Activated T-helper 1 cell treated with anti-CD3 and anti-CD28 coated beads, Interleukin-12 subunit alpha, Interleukin-12 subunit beta, Interleukin-2, Interleukin-4 antibody, amounts not matched to agents 30 ng/mL and 10 ng/mL and 1 ng/mL, durations not matched to agents 14 hours and 24 hours and 36 hours (primary cell): ENCODE measurements around the gene HDAC11. TPM values are rescaled to one million over a fixed set of nuclear protein-coding genes. Genes with fewer than 3 reads are reported as not detected.

Experiments used
- DNase-seq: peaks from one replicate; pipeline ENCODE4 v3.0.0; 2021; ENCODE audit warnings: low spot score
- H3K27ac Mint-ChIP-seq: one replicate; pipeline ENCODE4 v1.8.0; 2021; ENCODE audit warnings: mild to moderate bottlenecking, mixed read lengths
- H3K27me3 Mint-ChIP-seq: one replicate; pipeline ENCODE4 v1.8.0; 2022; ENCODE audit warnings: mild to moderate bottlenecking, moderate library complexity, mixed read lengths; ENCODE audit not compliant: insufficient read depth
- H3K36me3 Mint-ChIP-seq: one replicate; pipeline ENCODE4 v1.8.0; 2021; ENCODE audit warnings: low read depth, mixed read lengths
- H3K4me1 Mint-ChIP-seq: one replicate; pipeline ENCODE4 v1.8.0; 2021; ENCODE audit warnings: low read depth, mixed read lengths
- H3K4me3 Mint-ChIP-seq: one replicate; pipeline ENCODE4 v1.8.0; 2021; ENCODE audit warnings: mild to moderate bottlenecking, moderate library complexity, mixed read lengths
- H3K9me3 Mint-ChIP-seq: one replicate; pipeline ENCODE4 v1.8.0; 2021; ENCODE audit warnings: mixed read lengths
- intact Hi-C: fragments of 100-400 bp; cut with micrococcal nuclease; formaldehyde crosslinking; loops from one replicate; pipeline ENCODE4 v1.15.1; 2024
- total RNA-seq: library from RNA; stranded (reverse); gene quantifications from 2 replicates; pipeline ENCODE4 v1.2.3, GENCODE V29; 2022

The HDAC11 gene
- total RNA-seq, 1 donor from 2014 or later, result 1.4 TPM

- Mint-ChIP-seq H3K27me3 (peaks cover 18% of the 10 kb centered on the region), H3K9me3 (no peaks in the 10 kb centered on the region), H3K36me3 (no peaks in the 10 kb centered on the region), H3K4me3 (no peak overlapping the region), H3K4me1 (peaks cover 5% of the 10 kb centered on the region), H3K27ac (no peak overlapping the region)
- intact Hi-C loops, result no loop called here
- no peak for DNase-seq
Observed at GRCh38 chr3:13533885-13534301, 53.8 kb downstream of the HDAC11 start.

- H3K27me3 Mint-ChIP-seq, result peaks cover 18% of the 10 kb centered on the region
- no peak for DNase-seq
- no peaks in the 10 kb centered on the region for H3K9me3 Mint-ChIP-seq
- H3K4me1 Mint-ChIP-seq, result peaks cover 5% of the 10 kb centered on the region
- intact Hi-C loops, result no loop called here
- no peaks in the 10 kb centered on the region for H3K36me3 Mint-ChIP-seq
- no peak overlapping the region for H3K4me3 Mint-ChIP-seq
- H3K27ac Mint-ChIP-seq, result no peak overlapping the region
Observed at GRCh38 chr3:13535526-13535875, 55.4 kb downstream of the HDAC11 start.

GRCh38 chr3:13535905-13536304 lies 55.8 kb downstream of the HDAC11 start:
- H3K4me3 Mint-ChIP-seq, result no peak overlapping the region
- intact Hi-C loops, result no loop called here
- H3K27me3 Mint-ChIP-seq, result peaks cover 16% of the 10 kb centered on the region

GRCh38 chr3:13536432-13536831 lies 56.3 kb downstream of the HDAC11 start:
- H3K9me3 Mint-ChIP-seq, result no peaks in the 10 kb centered on the region
- intact Hi-C loops, result no loop called here
- peaks cover 5% of the 10 kb centered on the region for H3K4me1 Mint-ChIP-seq
- H3K27ac Mint-ChIP-seq, result no peak overlapping the region
- H3K4me3 Mint-ChIP-seq, result no peak overlapping the region
- no peak for DNase-seq
- no peaks in the 10 kb centered on the region for H3K36me3 Mint-ChIP-seq
- H3K27me3 Mint-ChIP-seq, result peaks cover 18% of the 10 kb centered on the region

More at GRCh38 chr3:13535905-13536304, 55.8 kb downstream of the HDAC11 start:
- no peak for DNase-seq
- H3K27ac Mint-ChIP-seq, result no peak overlapping the region
- peaks cover 5% of the 10 kb centered on the region for H3K4me1 Mint-ChIP-seq
- no peaks in the 10 kb centered on the region for H3K9me3 Mint-ChIP-seq
- H3K36me3 Mint-ChIP-seq, result no peaks in the 10 kb centered on the region

- DNase-seq, result no peak
- intact Hi-C loops, result no loop called here
- no peak overlapping the region for H3K4me3 Mint-ChIP-seq
- peaks cover 5% of the 10 kb centered on the region for H3K4me1 Mint-ChIP-seq
- no peaks in the 10 kb centered on the region for H3K36me3 Mint-ChIP-seq
- no peaks in the 10 kb centered on the region for H3K9me3 Mint-ChIP-seq
- peaks cover 18% of the 10 kb centered on the region for H3K27me3 Mint-ChIP-seq
- no peak overlapping the region for H3K27ac Mint-ChIP-seq
Observed at GRCh38 chr3:13536832-13537231, 56.7 kb downstream of the HDAC11 start.

- DNase-seq, result no peak
- peaks cover 5% of the 10 kb centered on the region for H3K9me3 Mint-ChIP-seq
- no peak overlapping the region for H3K4me3 Mint-ChIP-seq
- no peak overlapping the region for H3K27ac Mint-ChIP-seq
- peaks cover 5% of the 10 kb centered on the region for H3K4me1 Mint-ChIP-seq
- no peaks in the 10 kb centered on the region for H3K36me3 Mint-ChIP-seq
- intact Hi-C loops, result no loop called here
- peaks cover 22% of the 10 kb centered on the region for H3K27me3 Mint-ChIP-seq
Observed at GRCh38 chr3:13537244-13537908, 57.3 kb downstream of the HDAC11 start.

GRCh38 chr3:13537909-13538296 lies 57.8 kb downstream of the HDAC11 start:
- Mint-ChIP-seq H3K27ac (no peak overlapping the region), H3K4me3 (no peak overlapping the region), H3K36me3 (no peaks in the 10 kb centered on the region), H3K4me1 (peaks cover 5% of the 10 kb centered on the region), H3K9me3 (peaks cover 6% of the 10 kb centered on the region), H3K27me3 (peaks cover 25% of the 10 kb centered on the region)
- no peak for DNase-seq
- intact Hi-C loops, result no loop called here

- Mint-ChIP-seq H3K4me3 (no peak overlapping the region), H3K27me3 (peaks cover 27% of the 10 kb centered on the region), H3K4me1 (peaks cover 7% of the 10 kb centered on the region), H3K9me3 (peaks cover 8% of the 10 kb centered on the region), H3K36me3 (no peaks in the 10 kb centered on the region), H3K27ac (no peak overlapping the region)
- DNase-seq, result no peak
- intact Hi-C loops, result no loop called here
Observed at GRCh38 chr3:13538520-13539291, 58.6 kb downstream of the HDAC11 start.

- H3K36me3 Mint-ChIP-seq, result no peaks in the 10 kb centered on the region
- H3K4me1 Mint-ChIP-seq, result peaks cover 13% of the 10 kb centered on the region
- DNase-seq, result no peak
- no peak overlapping the region for H3K27ac Mint-ChIP-seq
- peaks cover 9% of the 10 kb centered on the region for H3K9me3 Mint-ChIP-seq
- intact Hi-C loops, result no loop called here
- H3K27me3 Mint-ChIP-seq, result peaks cover 28% of the 10 kb centered on the region
- H3K4me3 Mint-ChIP-seq, result no peak overlapping the region
Observed at GRCh38 chr3:13539292-13539638, 59.2 kb downstream of the HDAC11 start.

GRCh38 chr3:13539671-13540070 lies 59.6 kb downstream of the HDAC11 start:
- Mint-ChIP-seq H3K4me3 (no peak overlapping the region), H3K9me3 (peaks cover 9% of the 10 kb centered on the region)
- intact Hi-C loops, result no loop called here

GRCh38 chr3:13540297-13540995 lies 60.3 kb downstream of the HDAC11 start:
- H3K27me3 Mint-ChIP-seq, result peaks cover 28% of the 10 kb centered on the region
- no peaks in the 10 kb centered on the region for H3K36me3 Mint-ChIP-seq
- no peak for DNase-seq
- intact Hi-C loops, result no loop called here
- H3K4me3 Mint-ChIP-seq, result no peak overlapping the region
- no peak overlapping the region for H3K27ac Mint-ChIP-seq
- peaks cover 9% of the 10 kb centered on the region for H3K9me3 Mint-ChIP-seq
- peaks cover 25% of the 10 kb centered on the region for H3K4me1 Mint-ChIP-seq

More at GRCh38 chr3:13539671-13540070, 59.6 kb downstream of the HDAC11 start:
- Mint-ChIP-seq H3K4me1 (peaks cover 17% of the 10 kb centered on the region), H3K36me3 (no peaks in the 10 kb centered on the region), H3K27me3 (peaks cover 28% of the 10 kb centered on the region), H3K27ac (no peak overlapping the region)
- no peak for DNase-seq

- Mint-ChIP-seq H3K27ac (no peak overlapping the region), H3K27me3 (peaks cover 34% of the 10 kb centered on the region), H3K36me3 (no peaks in the 10 kb centered on the region), H3K4me3 (no peak overlapping the region), H3K9me3 (peaks cover 9% of the 10 kb centered on the region), H3K4me1 (peaks cover 30% of the 10 kb centered on the region)
- DNase-seq, result no peak
- intact Hi-C loops, result no loop called here
Observed at GRCh38 chr3:13541691-13542090, 61.6 kb downstream of the HDAC11 start.

- H3K4me3 Mint-ChIP-seq, result no peak overlapping the region
- intact Hi-C loops, result no loop called here
- no peak for DNase-seq
- H3K36me3 Mint-ChIP-seq, result no peaks in the 10 kb centered on the region
- H3K27ac Mint-ChIP-seq, result no peak overlapping the region
- H3K9me3 Mint-ChIP-seq, result peaks cover 9% of the 10 kb centered on the region
- peaks cover 38% of the 10 kb centered on the region for H3K27me3 Mint-ChIP-seq
- peaks cover 28% of the 10 kb centered on the region for H3K4me1 Mint-ChIP-seq
Observed at GRCh38 chr3:13542142-13542541, 62.0 kb downstream of the HDAC11 start.
